Left lobe of liver (tissue), 2 donors: Measurements from ENCODE around the gene OIT3. TPM values are rescaled to one million over a fixed set of nuclear protein-coding genes. Genes with fewer than 3 reads are reported as not detected.
"Not testable (repeated sequence)": the region's sequence is repeated elsewhere in the genome, so short reads cannot be mapped to it uniquely, and the experiment has no call there.

Source experiments
- ATAC-seq: fragments of 200-7000 bp; cut with Tn5 transposase; one replicate; pipeline ENCODE4 v1.9.1; 2020; ENCODE audit warnings: mild to moderate bottlenecking, moderate library complexity
- DNase-seq: peaks from one replicate; pipeline ENCODE4 v3.0.0-alpha.2; 2020; ENCODE audit warnings: low spot score
- total RNA-seq: library from RNA; stranded (reverse); gene quantifications from one replicate; pipeline ENCODE4 v1.2.1, GENCODE V29; 2021
- donor health status: DM: no; HTN: no; CAD: no; lungs with moderate emphysema.
- donor health status: DM: no; HTN: yes; CAD: no.

The OIT3 gene
- total RNA-seq, 1 donor from 2014 or later: 25.2 TPM

- no peak for ATAC-seq
- DNase-seq: no peak
Measured at GRCh38 chr10:72899545-72899944, 6.0 kb downstream of the OIT3 start.

- ATAC-seq: not testable (repeated sequence)
Measured at GRCh38 chr10:72903941-72904446, 10.5 kb downstream of the OIT3 start.

GRCh38 chr10:72904806-72905205 is 11.3 kb downstream of the OIT3 start:
- ATAC-seq (no peak), DNase-seq (no peak)

More at GRCh38 chr10:72903941-72904446, 10.5 kb downstream of the OIT3 start:
- not testable (repeated sequence) for DNase-seq

- DNase-seq: no peak
Measured at GRCh38 chr10:72906446-72906845, 12.9 kb downstream of the OIT3 start.

GRCh38 chr10:72910705-72911104 is 17.2 kb downstream of the OIT3 start:
- ATAC-seq (no peak), DNase-seq (no peak)

More at GRCh38 chr10:72906446-72906845, 12.9 kb downstream of the OIT3 start:
- ATAC-seq: no peak

GRCh38 chr10:72911758-72912157 is 18.2 kb downstream of the OIT3 start:
- ATAC-seq (no peak), DNase-seq (no peak)

GRCh38 chr10:72912736-72913135 is 19.2 kb downstream of the OIT3 start:
- no peak for DNase-seq
- no peak for ATAC-seq

GRCh38 chr10:72913287-72913686 is 19.7 kb downstream of the OIT3 start:
- no peak for ATAC-seq

GRCh38 chr10:72917201-72917600 is 23.7 kb downstream of the OIT3 start:
- not testable (repeated sequence) for DNase-seq, ATAC-seq

More at GRCh38 chr10:72913287-72913686, 19.7 kb downstream of the OIT3 start:
- no peak for DNase-seq

GRCh38 chr10:72917803-72918332 is 24.3 kb downstream of the OIT3 start:
- ATAC-seq, DNase-seq: not testable (repeated sequence)

GRCh38 chr10:72918352-72918751 is 24.8 kb downstream of the OIT3 start:
- DNase-seq: no peak

GRCh38 chr10:72921147-72921683 is 27.7 kb downstream of the OIT3 start:
- DNase-seq, ATAC-seq: not testable (repeated sequence)

More at GRCh38 chr10:72918352-72918751, 24.8 kb downstream of the OIT3 start:
- ATAC-seq: no peak

- DNase-seq (no peak), ATAC-seq (no peak)
Measured at GRCh38 chr10:72924351-72924750, 30.8 kb downstream of the OIT3 start.

- DNase-seq (no peak), ATAC-seq (no peak)
Measured at GRCh38 chr10:72925951-72926465, 32.5 kb downstream of the OIT3 start.

GRCh38 chr10:72927485-72927884 is 33.9 kb downstream of the OIT3 start:
- ATAC-seq (peak; percentile 85), DNase-seq (peak; percentile 60)

GRCh38 chr10:72928798-72929197 is 35.3 kb downstream of the OIT3 start:
- DNase-seq: no peak

GRCh38 chr10:72930276-72930675 is 36.7 kb downstream of the OIT3 start:
- DNase-seq: no peak
- ATAC-seq: no peak

More at GRCh38 chr10:72928798-72929197, 35.3 kb downstream of the OIT3 start:
- ATAC-seq: no peak

GRCh38 chr10:72932259-72933015 is 38.9 kb downstream of the OIT3 start:
- DNase-seq (no peak), ATAC-seq (no peak)

- DNase-seq (no peak), ATAC-seq (peak; percentile 24)
Measured at GRCh38 chr10:72935361-72935760, 41.8 kb downstream of the OIT3 start.

- ATAC-seq (no peak), DNase-seq (no peak)
Measured at GRCh38 chr10:72943498-72944234, 50.1 kb downstream of the OIT3 start.

- ATAC-seq (no peak), DNase-seq (no peak)
Measured at GRCh38 chr10:72946963-72947362, 53.4 kb downstream of the OIT3 start.
